ENCODE results near the gene WSCD2.

WSCD2 gene

DNA sequence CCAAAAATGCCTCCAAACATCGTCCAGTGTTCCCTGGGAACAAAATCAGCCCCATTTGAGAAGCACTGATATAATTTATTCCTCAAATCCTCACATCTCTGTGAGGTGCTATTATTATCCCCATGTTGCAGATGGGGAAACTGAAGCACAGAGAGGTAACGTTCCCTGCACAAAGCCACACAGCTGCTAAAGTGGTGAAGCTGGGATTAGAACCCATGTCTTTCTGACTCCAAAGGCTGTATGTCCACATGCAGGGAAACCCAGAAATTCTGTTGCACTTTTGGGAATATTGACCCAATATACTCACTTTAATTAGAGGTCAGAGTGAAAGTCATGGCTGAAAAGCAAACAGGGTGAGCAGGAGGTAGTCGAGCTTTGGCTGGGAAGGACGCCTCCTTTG lies 19.1 kb upstream of the WSCD2 start:
- no peak for DNase-seq

DNA sequence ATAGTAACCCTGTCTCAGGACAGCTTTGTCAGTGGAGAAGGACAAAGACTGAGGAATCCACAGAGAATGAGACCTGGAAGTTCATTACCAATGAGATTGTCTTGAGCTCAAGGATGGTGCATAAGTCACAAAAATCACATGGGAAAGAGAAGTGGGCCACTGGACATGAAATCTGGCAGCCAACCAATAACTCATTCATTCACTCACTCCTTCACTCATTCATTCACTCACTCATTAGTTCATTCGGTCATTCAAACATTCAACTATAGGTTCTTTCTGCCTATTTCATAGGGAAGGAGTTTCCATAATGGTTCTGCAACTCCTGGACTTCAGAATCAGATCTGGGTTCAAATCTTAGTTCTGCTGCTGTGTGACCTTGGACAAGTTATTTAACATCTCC lies 18.2 kb upstream of the WSCD2 start:
- no peak for DNase-seq

- DNase-seq, result no peak
These were observed 16.1 kb upstream of the WSCD2 start for GRCh38 chr12:108112832-108113556.

GRCh38 chr12:108115123-108116121 lies 13.7 kb upstream of the WSCD2 start:
- DNase-seq, result no peak

- DNase-seq, result no peak
These were observed 12.8 kb upstream of the WSCD2 start for GRCh38 chr12:108116254-108116653.

- no peak for DNase-seq
These were observed 12.4 kb upstream of the WSCD2 start for GRCh38 chr12:108116699-108117098.

DNA sequence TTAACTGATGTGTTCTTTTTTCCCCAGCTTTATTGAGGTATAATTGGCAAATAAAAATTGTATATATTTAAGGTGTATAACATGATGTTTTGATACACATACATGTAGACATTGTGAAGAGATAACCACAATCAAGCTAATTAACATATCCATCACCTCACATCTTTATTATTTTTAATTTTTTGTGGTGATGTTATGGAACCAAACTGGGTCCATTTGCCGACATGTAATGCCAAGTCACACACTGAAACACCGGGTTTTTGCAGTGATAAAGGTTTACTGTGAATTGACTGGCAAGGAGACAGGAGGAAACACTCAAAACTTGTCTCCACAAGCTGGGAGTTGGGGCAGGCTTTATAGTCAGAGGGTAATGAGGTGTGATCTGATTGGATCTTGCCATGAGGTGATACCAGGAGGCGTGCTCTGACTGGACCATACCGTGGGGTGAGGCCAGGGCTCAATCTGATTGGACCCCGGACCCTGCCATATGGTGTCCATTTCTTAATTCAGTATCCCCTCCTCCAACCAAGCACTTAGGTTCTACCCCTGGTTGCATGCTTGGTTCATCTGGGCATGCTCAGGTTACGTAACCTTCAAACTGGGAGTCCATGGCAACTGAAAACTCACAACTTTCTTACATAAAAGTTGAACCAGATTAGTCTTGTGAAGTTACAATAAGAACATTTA lies 11.8 kb upstream of the WSCD2 start:
- no peak for DNase-seq

GRCh38 chr12:108117902-108118301 lies 11.2 kb upstream of the WSCD2 start:
- no peak for DNase-seq

DNA sequence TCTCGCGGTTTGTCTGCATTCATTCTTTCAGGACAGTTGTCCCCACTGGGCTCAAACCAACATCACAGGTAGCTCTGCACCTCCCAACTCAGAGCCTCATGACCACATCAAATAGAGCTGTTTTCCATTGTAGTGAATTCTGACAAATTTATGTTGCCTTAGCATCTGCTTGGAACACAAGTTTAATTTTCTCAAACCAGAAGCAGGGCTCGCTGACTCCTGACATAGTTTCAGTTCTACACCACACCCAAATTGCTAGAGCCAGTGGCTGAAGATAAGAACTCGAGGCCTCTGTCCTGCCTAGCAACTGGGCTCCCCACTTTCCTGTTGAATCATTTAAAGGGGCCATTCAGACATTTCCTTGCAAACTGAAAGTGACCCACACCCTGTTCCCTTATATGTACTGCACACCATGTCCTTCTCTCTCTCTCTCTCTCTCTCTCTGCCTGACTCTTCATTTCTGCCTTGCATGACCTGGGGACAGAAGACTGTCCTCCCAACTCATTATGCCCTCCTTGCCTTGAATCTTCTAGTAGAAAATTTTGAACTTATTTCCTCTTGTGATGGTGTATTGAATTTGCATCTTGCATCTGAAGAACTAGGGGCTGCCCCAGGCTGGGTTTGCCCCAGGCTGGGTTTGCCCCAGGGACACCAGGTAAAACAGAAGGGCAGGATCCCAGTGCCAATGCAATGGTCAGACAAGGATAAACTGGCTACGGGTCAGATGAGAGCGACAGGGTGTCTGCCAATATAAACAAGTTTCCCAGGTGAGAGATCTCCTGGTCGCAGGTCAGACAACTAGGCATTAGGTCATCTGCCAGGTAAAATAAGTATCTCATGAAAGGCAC lies 9.7 kb upstream of the WSCD2 start:
- DNase-seq, result no peak

DNA sequence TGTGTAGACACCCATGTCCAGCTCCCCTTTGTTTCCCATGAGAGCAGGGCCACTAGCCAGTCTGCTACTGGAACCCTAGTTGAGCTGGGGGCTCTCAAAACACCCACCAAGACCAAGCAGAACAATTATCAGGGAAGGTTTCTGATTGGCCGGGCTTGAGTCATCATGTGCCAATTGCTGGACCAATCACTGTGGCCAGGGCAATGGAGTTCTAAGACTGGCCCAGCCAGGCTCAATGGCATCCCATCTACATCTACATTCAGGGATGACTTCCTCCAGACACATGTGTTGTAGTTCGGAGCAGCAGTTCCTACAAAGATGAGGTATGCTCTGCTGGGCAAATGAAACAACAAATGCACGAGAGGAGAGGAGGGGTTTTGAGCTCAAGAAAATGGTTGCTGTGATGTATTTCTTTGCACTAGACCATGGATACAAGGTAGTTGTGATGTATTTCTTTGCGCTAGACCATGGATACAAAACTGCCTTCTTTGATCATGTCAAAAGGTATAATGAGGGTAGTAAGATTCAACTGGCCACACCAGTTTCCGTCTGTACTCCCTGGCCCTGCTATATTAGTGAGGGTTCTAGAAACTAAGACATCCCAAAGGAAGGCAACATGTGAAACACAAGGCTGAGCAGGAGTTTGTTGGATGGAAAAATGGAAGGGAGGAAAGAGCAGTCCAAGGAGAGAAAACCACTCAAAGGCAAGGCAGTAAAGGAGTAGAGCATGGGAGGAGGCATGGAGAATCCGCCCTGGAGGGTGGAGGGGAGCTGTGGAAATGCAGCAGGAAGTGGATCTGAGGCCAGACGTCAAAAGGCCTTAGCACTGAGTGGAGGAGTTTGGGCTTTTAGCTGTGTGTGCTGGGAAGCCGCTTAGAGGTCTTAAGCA lies 8.9 kb upstream of the WSCD2 start:
- DNase-seq, result no peak

- no peak for DNase-seq
These were observed 8.3 kb upstream of the WSCD2 start for GRCh38 chr12:108120863-108121165.

DNA sequence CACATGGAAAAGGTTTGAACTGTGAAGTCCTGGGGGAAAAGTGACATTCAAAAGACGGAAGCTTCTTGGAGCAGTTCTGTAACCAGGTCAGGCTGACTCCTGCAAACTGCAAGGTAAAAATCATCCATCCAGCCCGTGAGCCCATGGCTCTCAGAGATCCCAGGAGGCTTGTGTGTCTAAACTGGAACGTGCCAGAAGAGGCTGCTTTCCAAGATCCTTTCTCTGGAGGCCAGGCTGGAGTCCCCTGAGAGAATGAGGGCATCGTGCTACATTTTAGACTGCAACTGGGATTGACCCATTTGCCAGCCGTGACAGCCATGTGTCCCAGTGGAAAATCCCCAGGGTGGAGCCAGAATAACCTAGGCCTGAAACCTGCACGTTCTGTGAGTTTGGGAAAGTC lies 7.8 kb upstream of the WSCD2 start:
- DNase-seq, result no peak

DNA sequence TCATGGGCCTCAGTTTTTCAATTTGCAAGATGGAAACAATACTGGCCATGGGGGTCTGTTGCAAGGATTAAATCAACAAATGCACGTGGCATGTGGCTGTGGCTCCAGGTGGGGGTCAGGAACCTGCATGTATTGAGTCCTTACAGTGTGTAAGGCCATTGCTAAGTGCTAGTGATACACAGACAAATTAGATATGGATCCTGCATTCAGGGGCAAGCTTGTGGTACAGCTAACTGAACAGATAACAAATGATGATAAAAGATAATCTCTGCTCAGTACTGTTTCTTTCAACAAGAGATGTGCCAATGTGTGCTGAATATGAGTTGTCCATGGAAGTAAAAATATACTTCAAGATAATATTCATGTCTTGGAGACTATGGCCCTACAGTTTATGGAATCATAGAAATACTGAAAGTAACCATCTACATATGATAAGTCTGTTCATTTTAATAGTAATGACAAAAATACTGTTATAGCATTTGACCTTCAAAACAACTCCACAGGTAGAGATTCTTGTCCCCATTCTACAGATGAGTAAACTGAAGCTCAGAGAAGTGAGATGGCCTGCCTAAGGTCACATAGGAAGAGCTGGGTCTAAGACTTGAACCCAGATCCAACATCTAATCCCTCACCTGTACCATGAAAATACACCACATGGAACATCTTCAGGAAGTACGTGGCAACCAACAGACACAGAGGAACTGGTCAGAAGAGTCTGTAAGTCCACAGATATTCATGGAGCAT lies 7.2 kb upstream of the WSCD2 start:
- no peak for DNase-seq

- DNase-seq, result no peak
These were observed 6.4 kb upstream of the WSCD2 start for GRCh38 chr12:108122644-108123043.

DNA sequence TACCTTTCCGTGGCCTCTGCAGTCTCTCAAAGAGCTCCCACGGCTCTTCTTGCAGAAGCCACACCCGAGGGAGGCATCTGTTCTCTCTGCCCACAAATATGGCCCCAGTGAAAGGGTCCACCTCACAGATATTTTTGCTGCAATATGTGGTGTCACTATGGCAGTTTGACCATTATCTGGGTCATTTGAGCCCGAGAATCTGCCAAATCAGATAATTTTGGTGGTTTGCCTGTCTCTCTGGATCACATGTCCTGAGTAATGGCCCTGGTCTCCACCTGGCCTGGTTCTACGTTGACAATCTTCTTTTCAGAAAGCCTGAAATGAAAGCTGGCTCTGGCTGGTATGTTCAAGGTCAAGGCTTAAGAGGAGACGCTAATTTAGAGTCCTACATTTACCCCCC lies 5.7 kb upstream of the WSCD2 start:
- no peak for DNase-seq

- no peak for DNase-seq
These were observed 4.0 kb upstream of the WSCD2 start for GRCh38 chr12:108125073-108125472.

DNA sequence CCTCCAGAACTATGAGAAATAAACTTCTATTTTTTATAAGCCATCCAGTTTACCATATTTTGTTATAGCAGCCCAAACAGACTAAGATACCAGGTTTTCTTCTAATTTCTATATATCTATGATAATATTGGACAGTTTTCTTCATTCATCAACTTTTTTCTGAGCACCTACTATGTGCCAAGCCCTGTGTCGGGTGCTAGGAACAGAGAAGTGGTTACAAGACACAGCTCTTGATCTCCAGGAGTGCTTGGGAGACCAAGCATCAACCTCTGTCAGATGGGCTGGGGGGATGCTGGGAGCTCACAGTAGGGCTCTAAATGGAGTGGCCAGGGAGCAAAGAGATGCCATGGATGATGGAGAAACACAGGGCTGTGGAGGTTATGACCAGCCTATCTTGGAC lies 2.9 kb upstream of the WSCD2 start:
- no peak for DNase-seq

- no peak for DNase-seq
These were observed 2.0 kb upstream of the WSCD2 start for GRCh38 chr12:108126990-108127501.

GRCh38 chr12:108127654-108128053 lies 1.4 kb upstream of the WSCD2 start:
- DNase-seq, result no peak

DNA sequence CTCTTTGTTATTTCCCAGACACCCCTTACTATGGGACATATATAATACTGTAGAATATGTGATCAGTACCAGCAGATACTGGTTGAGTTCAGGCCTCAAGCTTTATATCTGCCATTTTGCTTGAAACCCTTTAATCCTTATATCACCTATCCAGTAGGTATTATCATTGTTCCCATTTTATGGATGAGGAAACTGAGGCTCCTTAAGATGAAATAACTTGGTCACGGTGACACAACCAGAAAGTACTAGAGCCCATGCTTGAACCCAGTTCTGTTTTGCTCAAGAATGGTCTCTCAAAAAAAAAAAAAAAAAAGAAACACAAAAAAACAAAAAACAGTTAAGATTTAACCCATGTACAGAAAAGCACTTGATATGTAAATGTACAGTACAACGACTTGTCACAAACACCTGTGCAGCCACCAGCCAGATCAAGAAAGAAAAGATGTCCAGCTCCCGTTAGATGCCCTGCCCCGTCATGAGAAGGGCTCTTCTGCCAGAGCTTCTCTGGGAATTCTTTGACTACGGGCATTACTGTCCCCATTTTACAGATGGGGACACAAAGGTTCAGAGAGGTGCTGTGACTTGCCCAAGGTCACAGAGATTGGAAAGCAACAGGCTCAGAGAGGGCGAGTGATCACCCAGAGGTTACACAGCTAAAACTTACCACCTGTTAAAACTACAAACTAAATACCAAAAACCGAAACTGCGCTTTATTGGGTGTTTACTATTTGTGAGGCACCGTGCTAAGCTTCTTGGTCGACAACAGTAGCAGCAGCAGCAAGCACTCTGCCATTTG lies 669 bp upstream of the WSCD2 start:
- DNase-seq, result no peak

All from CD4-positive, alpha-beta T cell treated with Interleukin-10 for 1 hour (primary cell).